ENCODE results near the gene HK1.

HK1 gene

GRCh38 chr10:69315610-69316312 is 37.5 kb downstream of the HK1 start:
- no peak for DNase-seq (ENCODE audit: low read depth)
- H3K4me3 ChIP-seq (ENCODE audit: low read depth, low read length), result no peak overlapping the region
- TF ChIP-seq CTCF (IDR thresholded peaks at IDR 0.05; ENCODE audit: insufficient read depth, low read depth, low read length, missing control alignments), result no peak

DNA sequence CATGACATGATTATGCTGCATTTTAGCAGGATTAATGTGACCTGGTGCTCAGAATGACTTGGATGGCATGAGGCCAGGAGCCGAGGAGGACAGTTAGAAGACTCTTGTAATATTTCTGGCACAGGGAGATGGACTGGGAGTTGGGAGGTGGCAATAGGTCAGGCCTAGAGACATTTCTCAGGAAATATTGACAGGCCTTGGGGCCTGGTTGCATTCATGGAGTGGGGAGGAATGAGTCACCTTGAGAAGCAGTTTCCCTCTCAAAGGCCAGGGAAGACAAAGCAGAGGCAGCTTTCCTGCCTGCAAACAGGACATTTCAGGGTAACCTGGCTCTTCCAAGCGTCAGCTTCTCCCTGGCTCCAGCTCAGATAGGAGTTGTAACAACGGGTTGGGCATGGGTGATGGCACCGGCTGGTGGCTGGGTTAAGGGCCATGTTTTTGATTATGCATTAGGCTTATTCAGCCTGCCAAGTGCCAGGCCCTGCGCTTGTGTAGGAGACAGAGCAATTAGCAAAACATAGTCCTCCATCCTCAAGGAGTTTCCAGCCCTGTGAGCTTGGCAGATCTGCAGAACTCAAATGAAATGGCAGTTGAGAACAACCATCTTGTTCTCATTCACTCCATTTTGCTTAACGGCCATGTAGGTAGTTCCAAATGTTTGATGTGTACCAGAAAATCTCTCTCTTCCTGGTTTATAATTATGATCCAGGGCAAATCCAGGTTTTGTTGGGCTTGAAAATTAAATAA is 38.2 kb downstream of the HK1 start:
- no peak overlapping the region for H3K4me3 ChIP-seq (ENCODE audit: low read depth, low read length)
- TF ChIP-seq CTCF (IDR thresholded peaks at IDR 0.05; ENCODE audit: insufficient read depth, low read depth, low read length, missing control alignments), result no peak
- DNase-seq (ENCODE audit: low read depth), result no peak

GRCh38 chr10:69317175-69317604 is 38.9 kb downstream of the HK1 start:
- peak overlapping the region; percentile 94 for H3K4me3 ChIP-seq (ENCODE audit: low read depth, low read length)
- DNase-seq (ENCODE audit: low read depth), result peak; percentile 87
- TF ChIP-seq CTCF (IDR thresholded peaks at IDR 0.05; ENCODE audit: insufficient read depth, low read depth, low read length, missing control alignments), result no peak

- H3K4me3 ChIP-seq (ENCODE audit: low read depth, low read length), result peak overlapping the region; percentile 94
- no peak for TF ChIP-seq CTCF (IDR thresholded peaks at IDR 0.05; ENCODE audit: insufficient read depth, low read depth, low read length, missing control alignments)
- DNase-seq (ENCODE audit: low read depth), result no peak
These were observed 39.4 kb downstream of the HK1 start for GRCh38 chr10:69317626-69318105.

GRCh38 chr10:69318106-69318866 is 40.0 kb downstream of the HK1 start:
- H3K4me3 ChIP-seq (ENCODE audit: low read depth, low read length), result peak overlapping the region; percentile 94
- peak; percentile 94 for DNase-seq (ENCODE audit: low read depth)
- TF ChIP-seq CTCF (IDR thresholded peaks at IDR 0.05; ENCODE audit: insufficient read depth, low read depth, low read length, missing control alignments), result no peak

GRCh38 chr10:69318867-69319727 is 40.8 kb downstream of the HK1 start:
- TF ChIP-seq CTCF (IDR thresholded peaks at IDR 0.05; ENCODE audit: insufficient read depth, low read depth, low read length, missing control alignments), result no peak
- peak; percentile 60 for DNase-seq (ENCODE audit: low read depth)

More at GRCh38 chr10:69318867-69319727, 40.8 kb downstream of the HK1 start:
- H3K4me3 ChIP-seq (ENCODE audit: low read depth, low read length), result peak overlapping the region; percentile 94

All from GM12865 (cell line).